Bronchial epithelial cell (primary cell): ENCODE data around the gene RAI1. TPM values are rescaled to one million over a fixed set of nuclear protein-coding genes. Genes with fewer than 3 reads are reported as not detected.

ENCODE experiments used
- DNase-seq: peaks from one replicate; pipeline ENCODE4 v3.0.0-alpha.2; 2010; ENCODE audit warnings: low read depth
- FAIRE-seq: peaks from 2 replicates; lab custom pipeline; 2011; peaks lifted over from hg19 to GRCh38; lab: Jason Lieb, UNC
- H3K27me3 ChIP-seq: 2 replicates; pipeline ENCODE4 v1.5.1; 2011; ENCODE audit warnings: low read length; ENCODE audit not compliant: control insufficient read depth, insufficient read depth
- H3K36me3 ChIP-seq: 2 replicates; pipeline ENCODE4 v1.5.1; 2011; ENCODE audit warnings: low read length; ENCODE audit not compliant: control insufficient read depth, insufficient read depth
- H3K4me3 ChIP-seq: 2 replicates; pipeline ENCODE4 v1.5.1; 2011; ENCODE audit warnings: mild to moderate bottlenecking, low read depth, low read length, control low read depth
- CTCF ChIP-seq: IDR thresholded peaks from 2 replicates; pipeline ENCODE4 v1.5.1; 2011; ENCODE audit warnings: mild to moderate bottlenecking, moderate library complexity, low read length, control low read depth, inconsistent platforms; ENCODE audit not compliant: insufficient read depth, severe bottlenecking
- total RNA-seq: library from RNA; depleted of rRNA; stranded (reverse); fragments of >200 nt; gene quantifications from 2 replicates; pipeline ENCODE4 v1.2.1, GENCODE V29; 2014

Gene RAI1
- total RNA-seq, 1 donor from 2014 or later = 7.4 TPM

- DNase-seq (no peak), FAIRE-seq (no peak)
- no peak for TF ChIP-seq CTCF
- H3K27me3 ChIP-seq = no peaks in the 10 kb centered on the region
- no peak overlapping the region for H3K4me3 ChIP-seq
- H3K36me3 ChIP-seq = peaks cover 49% of the 10 kb centered on the region
These were observed 114.9 kb downstream of the RAI1 start for GRCh38 chr17:17795946-17796786.

- no peak for DNase-seq
- no peak for FAIRE-seq
- Histone ChIP-seq H3K36me3 (peaks cover 50% of the 10 kb centered on the region), H3K27me3 (no peaks in the 10 kb centered on the region), H3K4me3 (no peak overlapping the region)
- no peak for TF ChIP-seq CTCF
These were observed 115.5 kb downstream of the RAI1 start for GRCh38 chr17:17796787-17797061.

DNA sequence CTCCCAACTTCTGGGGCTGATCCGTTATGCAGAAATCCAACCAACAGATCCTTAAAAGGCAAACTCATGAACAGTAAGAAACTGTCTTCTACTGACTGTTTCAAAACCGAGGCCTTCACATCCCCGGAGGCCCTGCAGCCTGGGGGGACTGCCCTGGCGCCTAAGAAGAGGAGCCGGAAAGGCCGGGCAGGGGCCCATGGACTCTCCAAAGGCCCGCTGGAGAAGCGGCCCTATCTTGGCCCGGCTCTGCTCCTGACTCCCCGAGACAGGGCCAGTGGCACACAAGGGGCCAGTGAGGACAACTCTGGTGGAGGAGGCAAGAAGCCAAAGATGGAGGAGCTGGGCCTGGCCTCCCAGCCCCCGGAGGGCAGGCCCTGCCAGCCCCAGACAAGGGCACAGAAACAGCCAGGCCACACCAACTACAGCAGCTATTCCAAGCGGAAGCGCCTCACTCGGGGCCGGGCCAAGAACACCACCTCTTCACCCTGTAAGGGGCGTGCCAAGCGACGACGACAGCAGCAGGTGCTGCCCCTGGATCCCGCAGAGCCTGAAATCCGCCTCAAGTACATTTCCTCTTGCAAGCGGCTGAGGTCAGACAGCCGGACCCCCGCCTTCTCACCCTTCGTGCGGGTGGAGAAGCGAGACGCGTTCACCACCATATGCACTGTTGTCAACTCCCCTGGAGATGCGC, 116.0 kb downstream of the RAI1 start:
- no peak for DNase-seq
- no peak for TF ChIP-seq CTCF
- Histone ChIP-seq H3K4me3 (no peak overlapping the region), H3K36me3 (peaks cover 54% of the 10 kb centered on the region), H3K27me3 (no peaks in the 10 kb centered on the region)
- FAIRE-seq = no peak

DNA sequence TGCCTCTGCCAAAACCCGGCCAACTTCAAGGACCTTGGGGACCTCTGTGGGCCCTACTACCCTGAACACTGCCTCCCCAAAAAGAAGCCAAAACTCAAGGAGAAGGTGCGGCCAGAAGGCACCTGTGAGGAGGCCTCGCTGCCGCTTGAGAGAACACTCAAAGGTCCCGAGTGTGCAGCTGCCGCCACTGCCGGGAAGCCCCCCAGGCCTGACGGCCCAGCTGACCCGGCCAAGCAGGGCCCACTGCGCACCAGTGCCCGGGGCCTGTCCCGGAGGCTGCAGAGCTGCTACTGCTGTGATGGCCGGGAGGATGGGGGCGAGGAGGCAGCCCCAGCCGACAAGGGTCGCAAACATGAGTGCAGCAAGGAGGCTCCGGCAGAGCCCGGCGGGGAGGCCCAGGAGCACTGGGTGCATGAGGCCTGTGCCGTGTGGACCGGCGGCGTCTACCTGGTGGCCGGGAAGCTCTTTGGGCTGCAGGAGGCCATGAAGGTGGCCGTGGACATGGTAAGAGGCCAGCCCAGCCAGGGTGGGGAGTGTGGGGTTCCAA, 116.8 kb downstream of the RAI1 start:
- FAIRE-seq (no peak), DNase-seq (no peak)
- no peak overlapping the region for H3K4me3 ChIP-seq
- no peaks in the 10 kb centered on the region for H3K27me3 ChIP-seq
- peaks cover 54% of the 10 kb centered on the region for H3K36me3 ChIP-seq
- TF ChIP-seq CTCF = no peak

DNA sequence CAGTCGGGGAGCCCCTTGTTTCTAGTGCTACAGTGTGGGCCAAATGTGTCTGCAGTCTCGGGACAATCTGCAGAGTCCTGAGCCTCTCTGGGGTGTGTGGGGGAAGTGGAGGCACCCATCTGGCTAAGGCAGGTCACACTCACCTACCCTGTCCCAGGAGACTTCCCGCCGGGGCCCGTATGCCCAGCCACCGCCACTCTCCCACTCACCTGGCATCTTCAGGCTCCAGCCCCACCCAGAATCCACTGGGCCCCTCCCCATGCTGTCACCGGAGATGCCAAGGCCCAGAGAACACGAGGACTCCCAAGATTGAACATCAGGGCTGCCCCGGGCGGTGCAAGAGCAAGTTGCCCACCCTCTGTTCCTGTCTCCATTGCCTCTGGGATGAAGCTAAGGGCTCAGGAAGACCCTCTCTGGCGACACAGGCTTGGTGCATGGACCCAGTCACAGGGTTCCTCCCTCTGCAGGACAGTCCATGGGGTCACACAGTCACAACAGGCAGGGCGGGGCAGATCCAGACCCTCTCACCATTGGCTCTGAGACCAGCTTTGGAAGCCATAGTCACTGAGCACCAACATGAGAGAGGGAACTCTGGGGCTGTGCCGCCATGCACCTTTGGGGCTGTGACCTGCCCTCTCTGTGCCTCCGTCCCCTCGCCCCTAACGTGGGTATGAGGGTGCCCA, 117.5 kb downstream of the RAI1 start:
- peaks cover 54% of the 10 kb centered on the region for H3K36me3 ChIP-seq
- FAIRE-seq (no peak), DNase-seq (no peak)
- no peaks in the 10 kb centered on the region for H3K27me3 ChIP-seq
- TF ChIP-seq CTCF = no peak
- no peak overlapping the region for H3K4me3 ChIP-seq
